ENCODE data around the gene ASIC2.

DNA sequence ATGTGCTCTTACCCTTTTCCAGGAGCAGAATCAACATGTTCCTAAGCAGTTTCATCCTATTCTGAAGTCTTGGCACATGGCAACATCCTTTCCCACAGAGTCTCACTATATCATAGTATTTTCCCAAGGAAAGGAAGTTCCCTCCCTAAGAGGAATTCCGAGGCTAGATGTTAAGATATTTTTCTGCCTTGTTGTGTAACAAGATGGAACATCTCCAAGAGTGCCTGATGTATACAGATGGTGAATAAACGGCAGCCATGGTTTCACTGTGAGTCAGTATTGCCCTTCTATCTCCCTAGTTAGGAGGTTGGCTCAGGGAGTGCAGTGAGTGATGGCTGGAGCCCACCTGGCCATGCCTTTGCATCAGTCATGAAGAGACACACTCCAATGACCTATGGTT is 253.2 kb downstream of the ASIC2 start:
- no peak for TF ChIP-seq POLR2A (IDR thresholded peaks at IDR 0.05)
- TF ChIP-seq, protein P1, sequence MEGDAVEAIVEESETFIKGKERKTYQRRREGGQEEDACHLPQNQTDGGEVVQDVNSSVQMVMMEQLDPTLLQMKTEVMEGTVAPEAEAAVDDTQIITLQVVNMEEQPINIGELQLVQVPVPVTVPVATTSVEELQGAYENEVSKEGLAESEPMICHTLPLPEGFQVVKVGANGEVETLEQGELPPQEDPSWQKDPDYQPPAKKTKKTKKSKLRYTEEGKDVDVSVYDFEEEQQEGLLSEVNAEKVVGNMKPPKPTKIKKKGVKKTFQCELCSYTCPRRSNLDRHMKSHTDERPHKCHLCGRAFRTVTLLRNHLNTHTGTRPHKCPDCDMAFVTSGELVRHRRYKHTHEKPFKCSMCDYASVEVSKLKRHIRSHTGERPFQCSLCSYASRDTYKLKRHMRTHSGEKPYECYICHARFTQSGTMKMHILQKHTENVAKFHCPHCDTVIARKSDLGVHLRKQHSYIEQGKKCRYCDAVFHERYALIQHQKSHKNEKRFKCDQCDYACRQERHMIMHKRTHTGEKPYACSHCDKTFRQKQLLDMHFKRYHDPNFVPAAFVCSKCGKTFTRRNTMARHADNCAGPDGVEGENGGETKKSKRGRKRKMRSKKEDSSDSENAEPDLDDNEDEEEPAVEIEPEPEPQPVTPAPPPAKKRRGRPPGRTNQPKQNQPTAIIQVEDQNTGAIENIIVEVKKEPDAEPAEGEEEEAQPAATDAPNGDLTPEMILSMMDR (IDR thresholded peaks at IDR 0.05), result no peak
